Esophagus squamous epithelium (tissue), 5 donors: Measurements from ENCODE around the gene ERCC6L2. TPM values are rescaled to one million over a fixed set of nuclear protein-coding genes. Genes with fewer than 3 reads are reported as not detected.

Experiments used
- DNase-seq: peaks from one replicate; lab custom pipeline; 2025; lab: John Stamatoyannopoulos, UW
- H3K27ac ChIP-seq, 4 donors: fragments of 200-600 bp; sonication (generic); one replicate each; pipeline ENCODE4 v1.5.1; 2016 to 2019; ENCODE audit warnings: mild to moderate bottlenecking in 1 of 4
- H3K27me3 ChIP-seq, 4 donors: fragments of 200-600 bp; sonication (generic); 1 replicate in 3 of 4; 2 replicates in 1 of 4; pipeline versions ENCODE4 v1.5.1 to v1.6.0; 2017 to 2021; ENCODE audit warnings: antibody characterized with exemption in 1 of 4
- H3K36me3 ChIP-seq, 3 donors: fragments of 200-600 bp; sonication (generic); one replicate each; pipeline ENCODE4 v1.5.1; 2016 to 2019
- H3K4me1 ChIP-seq, 3 donors: fragments of 200-600 bp; sonication (generic); one replicate each; pipeline ENCODE4 v1.5.1; 2017 to 2019
- H3K4me3 ChIP-seq, 4 donors: fragments of 200-600 bp; sonication (generic); 1 replicate in 3 of 4; 2 replicates in 1 of 4; pipeline ENCODE4 v1.5.1; 2016 to 2019; ENCODE audit warnings: mild to moderate bottlenecking in 2 of 4, moderate library complexity in 1 of 4
- H3K9me3 ChIP-seq, 3 donors: fragments of 200-600 bp; sonication (generic); one replicate each; pipeline ENCODE4 v1.5.1; 2016 to 2019
- POLR2A ChIP-seq, 4 donors: fragments of 450-650 bp; IDR thresholded peaks; one replicate each; pipeline ENCODE4 v1.6.1; 2017; ENCODE audit warnings: antibody characterized with exemption in 4 of 4, mild to moderate bottlenecking in 4 of 4, moderate library complexity in 3 of 4
- WGBS, 2 donors: methylation state at CpG; one replicate each; pipeline ENCODE4 v1.1.5; 2018; 5-methylcytosine and 5-hydroxymethylcytosine counted together
- intact Hi-C: fragments of 100-400 bp; cut with DNase I; formaldehyde crosslinking; loops from one replicate; pipeline ENCODE4 v1.15.0; 2022
- total RNA-seq, 4 donors: library from RNA; depleted of rRNA; stranded (reverse); fragments of >200 nt; gene quantifications; one replicate each; pipeline ENCODE4 v1.1.0, GENCODE V29; 2016
- TF ChIP-seq, protein P1 (sequence below), 6 experiments: fragments of 450-650 bp in 4 of 6; fragments of 200-600 bp in 2 of 6; sonication (generic) in 2 of 6; IDR thresholded peaks; one replicate each; pipeline ENCODE4 v1.5.1; 2016 to 2019; ENCODE audit warnings: antibody characterized with exemption in 6 of 6, mild to moderate bottlenecking in 4 of 6, moderate library complexity in 4 of 6
- donor health status: DM: yes; HTN: yes; CAD: no.

Gene ERCC6L2, protein sequence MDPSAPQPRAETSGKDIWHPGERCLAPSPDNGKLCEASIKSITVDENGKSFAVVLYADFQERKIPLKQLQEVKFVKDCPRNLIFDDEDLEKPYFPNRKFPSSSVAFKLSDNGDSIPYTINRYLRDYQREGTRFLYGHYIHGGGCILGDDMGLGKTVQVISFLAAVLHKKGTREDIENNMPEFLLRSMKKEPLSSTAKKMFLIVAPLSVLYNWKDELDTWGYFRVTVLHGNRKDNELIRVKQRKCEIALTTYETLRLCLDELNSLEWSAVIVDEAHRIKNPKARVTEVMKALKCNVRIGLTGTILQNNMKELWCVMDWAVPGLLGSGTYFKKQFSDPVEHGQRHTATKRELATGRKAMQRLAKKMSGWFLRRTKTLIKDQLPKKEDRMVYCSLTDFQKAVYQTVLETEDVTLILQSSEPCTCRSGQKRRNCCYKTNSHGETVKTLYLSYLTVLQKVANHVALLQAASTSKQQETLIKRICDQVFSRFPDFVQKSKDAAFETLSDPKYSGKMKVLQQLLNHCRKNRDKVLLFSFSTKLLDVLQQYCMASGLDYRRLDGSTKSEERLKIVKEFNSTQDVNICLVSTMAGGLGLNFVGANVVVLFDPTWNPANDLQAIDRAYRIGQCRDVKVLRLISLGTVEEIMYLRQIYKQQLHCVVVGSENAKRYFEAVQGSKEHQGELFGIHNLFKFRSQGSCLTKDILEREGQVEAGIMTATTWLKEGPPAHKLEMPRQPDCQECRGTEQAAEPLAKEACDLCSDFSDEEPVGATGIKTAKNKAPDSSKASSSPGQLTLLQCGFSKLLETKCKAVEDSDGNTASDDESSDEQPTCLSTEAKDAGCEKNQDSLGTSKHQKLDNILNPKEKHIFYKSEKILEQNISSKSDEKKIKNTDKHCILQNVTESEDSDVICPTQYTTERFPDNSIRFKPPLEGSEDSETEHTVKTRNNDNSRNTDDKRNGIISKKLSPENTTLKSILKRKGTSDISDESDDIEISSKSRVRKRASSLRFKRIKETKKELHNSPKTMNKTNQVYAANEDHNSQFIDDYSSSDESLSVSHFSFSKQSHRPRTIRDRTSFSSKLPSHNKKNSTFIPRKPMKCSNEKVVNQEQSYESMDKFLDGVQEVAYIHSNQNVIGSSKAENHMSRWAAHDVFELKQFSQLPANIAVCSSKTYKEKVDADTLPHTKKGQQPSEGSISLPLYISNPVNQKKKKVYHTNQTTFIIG (N-terminal part only)
- 10 to 100 TPM; 32.7 to 70.8 (median 34.0) TPM for total RNA-seq

DNA sequence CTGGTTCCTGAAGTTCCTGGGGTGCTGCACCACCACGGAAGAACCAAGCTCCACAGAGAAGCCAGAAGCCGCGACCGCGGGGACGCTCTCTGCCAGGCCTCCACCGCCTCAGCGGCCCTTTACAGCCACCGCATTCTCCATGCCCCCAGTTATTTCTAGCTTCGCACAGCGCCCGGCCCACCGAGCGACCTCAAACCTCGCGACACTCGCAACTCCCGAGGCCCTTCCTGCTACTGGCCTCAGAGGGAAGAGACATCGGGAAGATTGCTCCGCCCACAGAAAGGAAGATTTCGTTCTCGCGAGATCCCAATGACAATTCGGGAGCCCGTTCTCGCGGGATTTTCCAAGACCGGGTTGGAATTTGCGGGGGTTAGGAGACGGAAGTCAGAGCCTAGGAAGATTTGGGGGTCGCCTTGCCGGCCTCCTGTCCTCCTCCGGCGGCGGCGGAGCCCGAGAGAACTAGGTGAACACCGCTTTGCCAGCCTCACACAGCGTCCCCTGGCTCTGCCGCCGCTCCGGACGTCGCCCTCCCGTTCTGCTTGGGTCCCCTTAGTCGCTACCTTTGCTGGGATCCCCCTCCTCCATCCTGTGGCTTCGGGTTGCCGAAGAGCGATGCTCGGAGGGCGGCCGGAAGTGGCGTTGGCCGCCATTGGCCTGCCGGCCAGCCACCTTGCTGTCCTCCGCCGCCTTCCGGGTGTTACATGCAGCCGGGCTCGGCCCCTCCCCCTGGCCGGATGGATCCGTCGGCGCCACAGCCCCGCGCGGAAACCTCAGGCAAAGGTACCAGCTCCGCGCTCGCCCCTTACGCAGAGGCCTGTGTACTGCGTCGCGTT is at the start of gene ERCC6L2:
ERCC6L2 (plus strand) TSS at position 387 of the 833 bp plus-strand sequence; CDS start at position 735, 348 bp downstream.
- no peaks in the 10 kb centered on the region for H3K27me3 ChIP-seq
- H3K4me1 ChIP-seq: peaks cover 0 to 30% (median 6%) of the 10 kb centered on the region in 3 donors
- no peak within 1 kb of the TSS for H3K27ac ChIP-seq
- H3K4me3 ChIP-seq: no peak within 1 kb of the TSS
- peaks cover 0 to 23% (median 0%) of the 10 kb centered on the region in 3 donors for H3K36me3 ChIP-seq
- peak; percentile 75 for DNase-seq
- intact Hi-C loops: no loop called here
- WGBS, 2 donors: 0 to 1% methylated on average over 17 to 32 of the region's 74 CpGs
- TF ChIP-seq, protein P1, sequence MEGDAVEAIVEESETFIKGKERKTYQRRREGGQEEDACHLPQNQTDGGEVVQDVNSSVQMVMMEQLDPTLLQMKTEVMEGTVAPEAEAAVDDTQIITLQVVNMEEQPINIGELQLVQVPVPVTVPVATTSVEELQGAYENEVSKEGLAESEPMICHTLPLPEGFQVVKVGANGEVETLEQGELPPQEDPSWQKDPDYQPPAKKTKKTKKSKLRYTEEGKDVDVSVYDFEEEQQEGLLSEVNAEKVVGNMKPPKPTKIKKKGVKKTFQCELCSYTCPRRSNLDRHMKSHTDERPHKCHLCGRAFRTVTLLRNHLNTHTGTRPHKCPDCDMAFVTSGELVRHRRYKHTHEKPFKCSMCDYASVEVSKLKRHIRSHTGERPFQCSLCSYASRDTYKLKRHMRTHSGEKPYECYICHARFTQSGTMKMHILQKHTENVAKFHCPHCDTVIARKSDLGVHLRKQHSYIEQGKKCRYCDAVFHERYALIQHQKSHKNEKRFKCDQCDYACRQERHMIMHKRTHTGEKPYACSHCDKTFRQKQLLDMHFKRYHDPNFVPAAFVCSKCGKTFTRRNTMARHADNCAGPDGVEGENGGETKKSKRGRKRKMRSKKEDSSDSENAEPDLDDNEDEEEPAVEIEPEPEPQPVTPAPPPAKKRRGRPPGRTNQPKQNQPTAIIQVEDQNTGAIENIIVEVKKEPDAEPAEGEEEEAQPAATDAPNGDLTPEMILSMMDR (IDR thresholded peaks at IDR 0.05): peak in 3 of 6 experiments; percentile 12 to 26 (median 22)
- peak in 3 of 4 donors; percentile 65 to 78 (median 65) for TF ChIP-seq POLR2A (IDR thresholded peaks at IDR 0.05)
- no peaks in the 10 kb centered on the region for H3K9me3 ChIP-seq

DNA sequence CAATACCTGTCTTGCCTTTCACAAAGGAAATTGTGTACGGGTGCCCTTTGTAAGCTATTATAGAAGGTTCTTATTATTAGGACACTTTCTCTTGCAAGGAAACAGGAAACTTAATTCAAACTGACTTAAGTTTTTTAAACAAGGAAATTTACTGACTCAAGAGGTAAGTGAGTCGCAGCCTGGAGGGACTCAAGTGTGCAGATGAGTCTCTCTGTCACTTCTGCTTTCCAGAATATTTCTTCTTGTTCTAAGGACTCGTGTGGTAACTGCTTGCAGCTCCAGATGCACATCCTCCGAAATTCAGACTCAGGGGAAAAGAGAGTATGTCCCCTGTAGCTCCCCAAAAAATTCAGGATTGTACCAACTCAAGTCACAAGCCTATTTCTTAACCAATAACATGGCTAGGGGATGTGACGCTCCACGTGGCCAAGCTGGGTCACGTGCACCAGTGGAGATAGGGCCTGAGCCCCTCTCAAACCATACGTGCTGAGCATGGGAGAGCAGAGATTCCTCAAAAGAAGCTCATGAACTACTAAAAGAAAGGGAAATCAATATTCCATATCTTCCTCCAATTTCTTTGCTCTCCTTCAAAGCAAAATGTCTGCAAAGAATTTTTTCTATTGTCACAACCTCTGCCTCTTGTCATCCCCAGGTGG is 49.2 kb upstream of the ERCC6L2 start:
- TF ChIP-seq, protein P1 (IDR thresholded peaks at IDR 0.05): no peak
- TF ChIP-seq POLR2A (IDR thresholded peaks at IDR 0.05): no peak
- Histone ChIP-seq H3K9me3 (no peaks in the 10 kb centered on the region), H3K27ac (no peak overlapping the region), H3K4me1 (peaks cover 0 to 15% (median 0%) of the 10 kb centered on the region in 3 donors), H3K27me3 (no peaks in the 10 kb centered on the region), H3K4me3 (no peak overlapping the region), H3K36me3 (no peaks in the 10 kb centered on the region)
- DNase-seq: no peak
- WGBS, 2 donors: 80 to 90% methylated on average over 7 to 8 of the region's 8 CpGs
- intact Hi-C loops: no loop called here

DNA sequence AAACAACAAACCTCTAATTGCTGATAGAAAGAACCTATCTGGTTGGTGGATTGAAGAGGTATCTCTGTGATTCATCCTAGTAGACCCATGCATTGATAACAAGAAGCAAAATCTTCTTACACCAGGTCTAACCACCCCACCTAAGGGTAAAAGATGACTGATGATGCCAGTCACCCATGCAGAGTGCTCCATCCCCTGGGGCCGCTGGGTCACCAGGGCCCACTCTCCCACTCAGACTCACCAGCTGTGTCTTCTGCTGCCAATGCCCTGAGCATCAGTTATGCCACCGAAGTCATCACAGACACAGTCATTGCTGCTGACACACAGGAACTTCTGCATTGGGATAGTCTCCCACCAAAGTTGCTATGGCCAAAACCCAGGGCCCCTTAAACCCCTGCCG is 44.7 kb upstream of the ERCC6L2 start:
- TF ChIP-seq, protein P1 (IDR thresholded peaks at IDR 0.05): no peak
- TF ChIP-seq POLR2A (IDR thresholded peaks at IDR 0.05): no peak
- 60 to 90% methylated on average over 2 of the region's 3 CpGs for WGBS, 2 donors
- H3K9me3 ChIP-seq: no peaks in the 10 kb centered on the region

DNA sequence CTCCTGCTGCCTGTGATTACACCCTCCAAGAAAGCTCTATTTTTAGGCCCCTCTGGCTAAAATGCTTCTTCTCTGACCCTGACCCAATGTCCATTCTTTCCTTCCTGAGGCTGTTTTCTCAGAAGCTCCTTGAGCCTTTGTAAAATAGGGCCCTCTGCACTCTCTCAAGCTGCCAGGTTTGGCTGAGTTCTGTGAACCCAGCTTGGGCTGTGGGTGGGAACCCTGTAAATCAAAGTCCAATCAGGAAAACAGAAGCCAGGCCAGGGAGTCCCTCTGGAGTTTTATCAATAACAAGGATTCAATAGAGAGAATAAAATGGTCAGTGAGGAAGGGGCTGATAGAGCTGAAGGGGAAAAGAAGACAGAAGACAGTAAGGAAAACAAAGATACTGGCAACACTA is 43.7 kb upstream of the ERCC6L2 start:
- Histone ChIP-seq H3K4me3 (no peak overlapping the region), H3K27me3 (no peaks in the 10 kb centered on the region), H3K9me3 (no peaks in the 10 kb centered on the region), H3K36me3 (no peaks in the 10 kb centered on the region), H3K4me1 (peaks cover 0 to 9% (median 0%) of the 10 kb centered on the region in 3 donors), H3K27ac (peak overlapping the region in 1 of 4 donors; percentile 23)
- intact Hi-C loops: no loop called here
- TF ChIP-seq, protein P1 (IDR thresholded peaks at IDR 0.05): no peak
- TF ChIP-seq POLR2A (IDR thresholded peaks at IDR 0.05): no peak
- DNase-seq: no peak

More for the DNA sequence above, 44.7 kb upstream of the ERCC6L2 start:
- H3K4me3 ChIP-seq: no peak overlapping the region
- H3K4me1 ChIP-seq: peaks cover 0 to 9% (median 0%) of the 10 kb centered on the region in 3 donors
- intact Hi-C loops: no loop called here
- no peaks in the 10 kb centered on the region for H3K27me3 ChIP-seq
- no peak for DNase-seq
- no peaks in the 10 kb centered on the region for H3K36me3 ChIP-seq
- H3K27ac ChIP-seq: no peak overlapping the region
